ENCODE measurements around the gene PTPN18. TPM values are rescaled to one million over a fixed set of nuclear protein-coding genes. Genes with fewer than 3 reads are reported as not detected.
"Not testable (repeated sequence)": the region's sequence is repeated elsewhere in the genome, so short reads cannot be mapped to it uniquely, and the experiment has no call there.

The PTPN18 gene
- total and polyA plus RNA-seq, 8 donors = 37.0 to 177 (median 55.5) TPM

GRCh38 chr2:130391872-130392670 is 36.2 kb downstream of the PTPN18 start:
- 22 to 31% (median 27%) methylated on average over 17 of the region's 17 CpGs for WGBS, 5 donors
- Histone ChIP-seq H3K27me3 (peaks cover 0 to 4% (median 0%) of the 10 kb centered on the region in 3 donors), H3K4me3 (peak overlapping the region; percentile 54 to 78 (median 66)), H3K27ac (peak overlapping the region in 4 of 5 donors; percentile 83 to 92 (median 89)), H3K4me1 (peaks cover 11 to 33% (median 21%) of the 10 kb centered on the region in 4 donors), H3K9me3 (no peaks in the 10 kb centered on the region), H3K36me3 (no peaks in the 10 kb centered on the region)
- intact Hi-C loops (cut with DNase I; ENCODE audit: low total_unique reads) = no loop called here
- TF ChIP-seq POLR2AphosphoS5 (IDR thresholded peaks at IDR 0.05) = no peak
- no peak for TF ChIP-seq POLR2A (IDR thresholded peaks at IDR 0.05)
- TF ChIP-seq CTCF (IDR thresholded peaks at IDR 0.05) = no peak
- no peak for TF ChIP-seq EP300 (IDR thresholded peaks at IDR 0.05)
- DNase-seq = peak in 1 of 2 donors; percentile 55

GRCh38 chr2:130393318-130393910 is 37.6 kb downstream of the PTPN18 start:
- TF ChIP-seq POLR2A (IDR thresholded peaks at IDR 0.05) (no peak), POLR2AphosphoS5 (IDR thresholded peaks at IDR 0.05) (no peak), EP300 (IDR thresholded peaks at IDR 0.05) (no peak), CTCF (IDR thresholded peaks at IDR 0.05) (no peak)
- peaks cover 0 to 4% (median 0%) of the 10 kb centered on the region in 3 donors for H3K27me3 ChIP-seq
- no peak for DNase-seq

GRCh38 chr2:130406280-130406679 is 50.4 kb downstream of the PTPN18 start:
- intact Hi-C loops (cut with DNase I; ENCODE audit: low total_unique reads); H3K27me3 ChIP-seq; H3K4me1 ChIP-seq; DNase-seq; H3K9me3 ChIP-seq; H3K4me3 ChIP-seq; H3K27ac ChIP-seq; H3K36me3 ChIP-seq: not testable (repeated sequence)
- no CpG with 5 or more reads among the region's 2 CpGs for WGBS, 5 donors

More at GRCh38 chr2:130393318-130393910, 37.6 kb downstream of the PTPN18 start:
- Histone ChIP-seq H3K27ac (no peak overlapping the region), H3K9me3 (no peaks in the 10 kb centered on the region), H3K4me1 (peaks cover 11 to 20% (median 19%) of the 10 kb centered on the region in 4 donors), H3K36me3 (no peaks in the 10 kb centered on the region), H3K4me3 (no peak overlapping the region)
- WGBS, 5 donors = 85 to 95% (median 89%) methylated on average over 7 of the region's 7 CpGs
- intact Hi-C loops (cut with DNase I; ENCODE audit: low total_unique reads) = no loop called here

- H3K27ac ChIP-seq; H3K27me3 ChIP-seq; H3K9me3 ChIP-seq; H3K4me3 ChIP-seq; H3K4me1 ChIP-seq; DNase-seq; H3K36me3 ChIP-seq; intact Hi-C loops (cut with DNase I; ENCODE audit: low total_unique reads): not testable (repeated sequence)
- 50 to 89% (median 79%) methylated on average over 1 of the region's 1 CpG for WGBS, 5 donors
Observed at GRCh38 chr2:130416693-130417092, 60.8 kb downstream of the PTPN18 start.

GRCh38 chr2:130418845-130419244 is 63.0 kb downstream of the PTPN18 start:
- intact Hi-C loops (cut with DNase I; ENCODE audit: low total_unique reads); H3K27me3 ChIP-seq; H3K4me3 ChIP-seq; H3K9me3 ChIP-seq; DNase-seq; H3K27ac ChIP-seq; H3K36me3 ChIP-seq; H3K4me1 ChIP-seq: not testable (repeated sequence)
- WGBS, 5 donors = 95 to 100% (median 98%) methylated on average over 1 of the region's 1 CpG

Small RNAs within 50 kb of the gene (small RNA-seq; reads per million reads assigned to genes)
- gene AC132479.1 = 0 reads per million in 4 donors

Other genes starting within 250 kb of the PTPN18 start
- under 1 TPM in 1 of 5 donors, not detected in 4; 0.18 TPM for gene POTEF, start 226.8 kb upstream of the PTPN18 start, total RNA-seq
- gene POTEF, start 226.8 kb upstream of the PTPN18 start, polyA plus RNA-seq = not detected
- gene CCDC74B, start 210.9 kb upstream of the PTPN18 start, total RNA-seq = 1 to 10 TPM in 3 of 5 donors, under 1 TPM in 1, not detected in 1; 0.89 to 2.4 (median 1.1) TPM
- 1 to 10 TPM; 2.0 to 2.9 (median 2.4) TPM for gene CCDC74B, start 210.9 kb upstream of the PTPN18 start, polyA plus RNA-seq
- 100 to 1,000 TPM in 1 of 5 donors, 10 to 100 TPM in 4; 11.4 to 109 (median 36.8) TPM for gene SMPD4, start 174.5 kb upstream of the PTPN18 start, total RNA-seq
- gene SMPD4, start 174.5 kb upstream of the PTPN18 start, polyA plus RNA-seq = 10 to 100 TPM; 16.2 to 35.8 (median 19.8) TPM
- 100 to 1,000 TPM in 2 of 5 donors, 10 to 100 TPM in 3; 52.3 to 521 (median 87.5) TPM for gene MZT2B, start 173.8 kb upstream of the PTPN18 start, total RNA-seq
- gene MZT2B, start 173.8 kb upstream of the PTPN18 start, polyA plus RNA-seq = 100 to 1,000 TPM; 288 to 357 (median 354) TPM
- not detected for gene TUBA3E, start 157.6 kb upstream of the PTPN18 start, total RNA-seq
- gene TUBA3E, start 157.6 kb upstream of the PTPN18 start, polyA plus RNA-seq = not detected
- 10 to 100 TPM; 14.2 to 88.7 (median 43.7) TPM for gene IMP4, start 13.2 kb upstream of the PTPN18 start, total RNA-seq
- 100 to 1,000 TPM in 1 of 3 donors, 10 to 100 TPM in 2; 84.4 to 128 (median 85.5) TPM for gene IMP4, start 13.2 kb upstream of the PTPN18 start, polyA plus RNA-seq
- gene POTEI, start 153.3 kb downstream of the PTPN18 start, total RNA-seq = 10 to 100 TPM in 1 of 5 donors, 1 to 10 TPM in 1, under 1 TPM in 2, not detected in 1; 0.55 to 22.3 (median 0.87) TPM
- under 1 TPM in 1 of 3 donors, not detected in 2; 0.06 TPM for gene POTEI, start 153.3 kb downstream of the PTPN18 start, polyA plus RNA-seq
- gene CFC1B, start 165.2 kb downstream of the PTPN18 start, total RNA-seq = 1 to 10 TPM in 1 of 5 donors, not detected in 4; 1.3 TPM
- gene CFC1B, start 165.2 kb downstream of the PTPN18 start, polyA plus RNA-seq = under 1 TPM in 1 of 3 donors, not detected in 2; 0.13 TPM
- gene CFC1, start 243.5 kb downstream of the PTPN18 start, total RNA-seq = 1 to 10 TPM in 2 of 5 donors, not detected in 3; 5.7 to 7.8 TPM
- gene CFC1, start 243.5 kb downstream of the PTPN18 start, polyA plus RNA-seq = 10 to 100 TPM in 2 of 3 donors, 1 to 10 TPM in 1; 8.6 to 11.9 (median 10.9) TPM

Data from stomach (tissue), 9 donors.